ENCODE data around the gene BCL11B. TPM values are rescaled to one million over a fixed set of nuclear protein-coding genes. Genes with fewer than 3 reads are reported as not detected.

The BCL11B gene
- total and polyA plus RNA-seq, 9 of the 15 experiments (the other 6 are each of a cell fraction or from before 2014, with no cell fraction given), result 0.09 TPM; not detected in 8

GRCh38 chr14:99230208-99231151 lies 41.5 kb downstream of the BCL11B start (continued):
- TF ChIP-seq ARID3B (CRISPR knock-in tag; IDR thresholded peaks at IDR 0.05; ENCODE audit: borderline replicate concordance) (no peak), CUX1 (CRISPR knock-in tag; IDR thresholded peaks at IDR 0.05) (no peak), ZNF347 (CRISPR knock-in tag; IDR thresholded peaks at IDR 0.05; ENCODE audit: low read depth) (no peak)
